Retinal pigment epithelial cell (primary cell): Measurements from ENCODE around the gene EHBP1L1.

Experiments used
- DNase-seq: peaks from one replicate; pipeline ENCODE4 v3.0.0-alpha.2; 2010; ENCODE audit warnings: low read depth
- H3K4me3 ChIP-seq: 2 replicates; pipeline ENCODE4 v1.5.1; 2011; ENCODE audit warnings: mild to moderate bottlenecking, low read length, control low read depth, moderate library complexity
- CTCF ChIP-seq: conservative IDR thresholded peaks from 2 replicates; pipeline ENCODE4 v1.5.1; 2011; ENCODE audit warnings: low read depth, low read length, control low read depth, inconsistent platforms

EHBP1L1 gene

DNA sequence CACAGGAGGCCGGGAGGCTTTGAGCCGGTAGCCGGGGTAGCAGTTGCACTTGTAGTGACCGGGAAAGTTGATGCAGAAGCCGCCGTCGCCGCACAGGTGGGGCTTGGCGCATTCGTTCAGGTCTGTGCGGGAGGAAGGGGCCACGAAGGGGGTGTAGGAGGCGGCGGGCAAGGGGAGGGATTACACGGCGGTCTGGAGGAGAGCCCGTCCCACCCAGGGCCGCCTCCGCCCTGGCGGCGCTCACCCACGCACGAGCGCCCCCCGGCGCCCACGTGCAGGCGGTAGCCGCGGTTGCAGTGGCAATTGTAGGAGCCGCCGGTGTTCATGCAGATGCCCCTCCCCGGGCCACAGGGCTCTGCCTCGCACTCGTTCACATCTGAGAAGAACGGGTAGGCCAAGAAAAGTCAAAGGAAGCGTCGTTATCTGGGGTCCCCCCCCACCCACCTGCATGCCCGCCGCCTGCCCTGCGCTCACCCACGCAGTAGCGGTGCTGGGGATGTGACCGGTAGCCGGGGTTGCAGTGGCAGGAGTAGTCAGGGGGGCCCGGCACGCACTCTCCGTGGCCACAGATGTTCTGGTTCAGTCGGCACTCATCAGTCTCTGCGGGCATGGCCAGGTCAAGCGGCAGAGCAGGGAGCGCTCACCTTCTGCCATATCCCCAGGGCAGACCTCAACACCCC, 28.3 kb upstream of the EHBP1L1 start:
- no peak for TF ChIP-seq CTCF
- DNase-seq = no peak
- no peak overlapping the region for H3K4me3 ChIP-seq

GRCh38 chr11:65548395-65548794, 27.5 kb upstream of the EHBP1L1 start:
- TF ChIP-seq CTCF = no peak
- DNase-seq = no peak
- H3K4me3 ChIP-seq = no peak overlapping the region

GRCh38 chr11:65549096-65549495, 26.8 kb upstream of the EHBP1L1 start:
- H3K4me3 ChIP-seq = no peak overlapping the region
- DNase-seq = no peak
- TF ChIP-seq CTCF = no peak

DNA sequence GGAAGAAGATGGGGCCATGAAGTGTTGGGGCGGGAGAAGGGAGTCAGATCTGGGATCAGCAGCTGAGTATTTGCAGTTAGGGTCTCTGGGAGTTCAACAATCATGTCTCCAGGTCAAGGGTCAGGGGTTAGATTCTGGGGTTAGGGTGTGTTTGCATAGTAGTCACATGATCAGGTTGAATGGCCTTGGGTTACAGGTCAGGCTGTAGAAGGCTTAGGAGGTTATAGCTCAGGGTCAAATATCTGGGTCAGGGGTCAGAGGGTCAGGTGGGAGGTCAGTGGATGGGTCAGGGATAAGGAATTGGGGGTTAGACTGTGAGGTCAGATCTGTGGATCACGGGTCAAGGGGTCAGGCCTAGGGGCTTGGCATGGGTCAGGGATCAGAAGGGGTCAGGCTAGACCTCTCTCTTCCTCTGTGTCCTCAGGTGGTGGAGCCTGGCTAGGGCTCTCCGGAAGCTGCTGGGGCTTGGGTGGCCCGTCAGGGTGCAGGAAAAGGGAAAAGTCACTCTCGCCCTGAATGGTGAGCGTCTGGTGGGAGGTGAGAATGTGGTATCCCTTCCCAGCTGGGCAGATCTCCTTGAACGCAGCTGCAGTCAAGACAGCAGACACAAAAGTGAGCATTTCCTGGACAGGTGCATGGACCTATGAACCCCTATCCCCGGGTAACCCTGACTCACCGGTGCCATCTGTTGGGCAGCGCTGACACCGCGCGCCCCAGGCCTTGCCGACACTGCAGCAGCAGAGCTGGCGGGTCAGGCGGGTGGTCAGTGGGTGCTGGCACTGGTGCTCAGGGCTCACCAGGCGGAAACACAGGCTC, 24.1 kb upstream of the EHBP1L1 start:
- no peak overlapping the region for H3K4me3 ChIP-seq
- DNase-seq = no peak
- peak; percentile 63 for TF ChIP-seq CTCF

DNA sequence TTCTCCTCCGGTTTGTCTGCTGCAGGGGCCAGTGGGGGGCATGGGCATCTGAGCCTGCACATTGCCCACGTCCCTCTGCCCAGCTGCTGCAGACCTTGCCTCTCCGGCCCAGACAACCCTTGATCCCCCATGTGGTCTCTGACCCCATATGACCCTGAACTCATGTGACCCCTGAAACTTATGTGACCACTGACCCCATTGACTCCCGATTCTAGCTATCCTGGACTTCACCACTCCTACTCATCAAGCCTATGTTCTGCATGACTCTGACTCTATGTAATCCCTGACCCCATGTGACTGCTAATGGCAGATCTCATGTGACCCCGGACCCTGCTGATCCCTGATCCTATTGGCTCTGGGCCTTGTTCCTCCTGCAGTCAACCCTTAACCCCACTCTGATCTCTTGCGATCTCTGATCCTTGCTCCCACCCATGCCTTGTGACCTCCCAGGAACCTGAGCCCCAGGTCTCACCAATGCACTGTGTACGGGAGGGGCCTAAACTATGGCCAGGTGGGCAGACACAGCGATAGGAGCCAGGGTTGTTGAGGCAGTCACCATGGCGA, 23.4 kb upstream of the EHBP1L1 start:
- H3K4me3 ChIP-seq = no peak overlapping the region
- no peak for DNase-seq
- no peak for TF ChIP-seq CTCF

DNA sequence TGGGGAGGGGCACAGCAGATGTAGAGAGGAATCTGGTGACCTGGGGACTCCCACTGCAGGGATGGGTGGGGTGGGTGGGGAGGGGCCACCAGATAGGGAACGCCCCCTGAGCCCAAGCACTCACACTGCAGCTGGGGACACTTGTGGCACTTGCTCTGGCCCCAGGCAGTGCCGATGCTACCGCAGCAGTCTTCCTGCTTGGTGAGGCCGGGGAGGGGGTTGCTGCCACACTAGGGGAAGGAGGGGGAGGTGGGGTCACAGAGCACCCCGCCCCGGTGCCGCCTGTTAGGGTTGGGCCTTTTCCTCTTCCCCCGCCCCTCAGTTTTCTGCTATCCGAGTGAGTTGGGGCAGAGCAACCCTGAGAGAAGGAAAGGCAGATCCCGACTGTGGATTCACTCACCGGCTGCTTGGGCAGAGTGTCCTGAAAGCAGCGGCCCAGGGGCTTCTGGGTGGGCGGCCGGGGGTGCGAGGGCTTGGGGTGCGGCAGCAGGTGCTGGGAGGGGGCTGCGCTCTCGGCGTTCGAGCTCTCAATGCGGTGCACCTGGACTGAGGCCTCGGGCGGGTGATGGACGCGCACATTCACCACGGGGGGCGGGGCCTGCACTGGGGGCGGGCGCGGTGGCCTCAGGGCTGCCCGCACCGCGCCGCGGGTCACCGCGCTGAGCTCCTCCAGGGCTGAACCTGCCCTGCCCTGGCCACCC, 22.4 kb upstream of the EHBP1L1 start:
- DNase-seq = no peak
- TF ChIP-seq CTCF = no peak
- peak overlapping the region; percentile 15 for H3K4me3 ChIP-seq
